Middle frontal gyrus (tissue), 1 donor: ENCODE measurements around the gene GLIS2.

ENCODE experiments used
- DNase-seq: peaks from one replicate; pipeline ENCODE4 v3.0.0-alpha.2; 2015; ENCODE audit warnings: low spot score; ENCODE audit errors: extremely low spot score

Gene GLIS2

DNA sequence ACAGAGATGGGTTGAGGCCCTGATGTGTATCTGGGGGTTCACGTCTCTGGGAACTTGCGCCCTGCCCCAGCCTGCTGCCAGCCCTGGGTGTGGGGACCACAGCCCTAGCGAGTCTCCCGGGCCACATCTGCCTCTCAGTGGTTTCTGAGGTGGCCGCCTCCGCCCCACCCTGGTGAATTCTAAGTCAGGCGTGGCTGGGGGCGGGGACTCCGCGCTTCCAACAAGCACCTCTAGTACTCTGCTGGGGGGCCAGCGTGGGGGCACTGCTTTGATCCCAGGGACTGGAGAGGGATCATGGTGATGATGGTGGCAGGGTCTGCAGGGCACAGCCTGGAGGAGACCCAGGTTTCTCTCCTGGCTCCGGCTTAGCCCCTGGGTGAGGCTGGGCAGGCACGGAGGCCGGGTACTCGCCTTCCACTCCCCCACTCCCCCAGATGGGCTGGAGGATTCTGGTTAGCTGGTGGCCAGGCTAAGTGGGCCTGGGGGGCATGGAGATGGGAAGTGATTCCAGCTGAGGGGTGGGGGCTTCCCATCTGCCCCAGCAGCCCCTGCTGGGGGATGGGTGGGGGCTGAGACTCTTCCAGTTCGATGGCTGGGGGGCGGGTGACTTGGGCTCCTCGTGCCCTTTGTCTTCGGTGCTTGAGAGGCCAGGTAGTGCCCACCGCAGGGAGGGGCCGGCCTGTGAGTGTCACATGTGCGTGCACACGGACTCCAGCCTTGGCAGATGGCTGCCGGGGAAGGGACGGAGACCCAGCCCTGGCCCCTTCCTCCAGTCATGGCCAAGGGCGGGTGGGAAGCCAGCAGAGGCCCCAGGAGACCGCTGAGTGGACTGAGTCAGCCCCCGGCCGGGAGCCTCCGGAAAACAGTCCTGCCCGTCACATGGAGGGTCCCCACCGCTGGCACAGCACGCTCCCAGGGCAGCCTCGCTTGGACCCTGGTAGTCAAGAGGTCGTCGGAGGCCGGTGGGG, 3.9 kb downstream of the GLIS2 start:
- DNase-seq, result no peak

DNA sequence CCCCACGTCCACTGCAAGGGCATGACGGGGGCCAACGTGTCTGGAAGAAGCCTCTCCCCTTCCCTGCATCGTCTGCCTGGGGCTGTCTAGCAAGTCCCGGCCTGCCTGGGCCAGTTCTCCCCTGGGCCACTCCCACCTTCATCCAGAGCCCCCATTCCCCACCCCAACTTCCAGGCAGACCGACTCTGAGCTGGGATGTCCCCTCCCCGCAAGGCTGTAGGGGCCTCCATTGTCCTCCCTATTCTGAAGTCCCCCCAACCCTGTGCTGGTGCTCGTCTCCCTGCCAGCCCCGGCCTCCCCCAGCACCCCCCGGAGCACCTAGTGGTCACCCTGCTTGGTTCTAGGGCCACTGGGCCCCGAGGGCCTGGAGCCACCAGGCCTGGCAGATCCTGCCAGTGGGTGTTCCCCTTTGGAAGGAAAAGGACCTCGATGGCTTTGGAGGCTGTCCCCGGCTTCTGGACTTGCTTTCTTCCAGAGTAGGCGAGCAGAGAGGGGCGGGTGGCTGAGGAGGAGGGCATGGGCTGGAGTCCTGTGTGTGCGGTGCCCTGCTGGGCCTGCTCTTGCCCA, 4.8 kb downstream of the GLIS2 start:
- DNase-seq, result no peak

DNA sequence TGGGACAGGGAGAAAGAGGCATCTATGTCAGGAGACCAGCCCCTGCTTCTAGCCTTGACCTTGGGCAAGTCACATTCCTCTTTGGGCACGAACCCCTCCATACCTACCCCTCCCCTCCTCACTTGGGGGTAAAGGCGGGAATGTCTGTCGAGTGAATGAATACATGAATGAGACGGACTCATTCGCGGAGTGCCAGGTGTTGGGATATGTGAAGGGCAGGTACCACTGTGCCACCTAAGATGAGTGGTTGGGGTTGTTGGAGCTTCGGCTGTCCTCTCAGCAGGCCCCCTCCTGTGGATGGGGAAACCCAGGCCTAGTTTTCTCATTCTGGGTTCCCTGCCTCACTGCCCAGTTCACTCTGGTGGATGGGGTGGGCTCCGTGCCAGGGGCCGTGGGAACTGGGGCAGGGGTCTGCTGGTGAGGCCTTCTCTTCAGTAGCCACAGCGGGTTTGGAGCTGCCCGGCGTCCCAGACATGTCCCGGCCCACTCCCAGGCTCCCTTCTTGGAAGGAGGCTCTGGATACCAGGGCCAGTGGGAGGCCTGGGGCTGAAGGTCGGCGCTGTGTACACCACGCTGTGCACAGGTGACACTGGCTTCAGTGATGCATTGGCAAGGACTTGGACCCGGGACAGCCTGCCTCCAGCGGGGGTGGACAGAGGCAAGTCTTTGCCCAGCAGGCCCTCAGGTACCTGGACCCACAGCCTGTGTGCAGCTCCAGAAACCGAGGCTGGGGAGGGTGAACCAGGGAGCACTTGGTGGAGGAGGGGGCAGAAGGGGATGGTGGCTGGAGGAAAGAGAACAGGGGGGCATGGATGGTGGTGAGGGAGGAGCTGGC, 5.6 kb downstream of the GLIS2 start:
- DNase-seq, result no peak

DNA sequence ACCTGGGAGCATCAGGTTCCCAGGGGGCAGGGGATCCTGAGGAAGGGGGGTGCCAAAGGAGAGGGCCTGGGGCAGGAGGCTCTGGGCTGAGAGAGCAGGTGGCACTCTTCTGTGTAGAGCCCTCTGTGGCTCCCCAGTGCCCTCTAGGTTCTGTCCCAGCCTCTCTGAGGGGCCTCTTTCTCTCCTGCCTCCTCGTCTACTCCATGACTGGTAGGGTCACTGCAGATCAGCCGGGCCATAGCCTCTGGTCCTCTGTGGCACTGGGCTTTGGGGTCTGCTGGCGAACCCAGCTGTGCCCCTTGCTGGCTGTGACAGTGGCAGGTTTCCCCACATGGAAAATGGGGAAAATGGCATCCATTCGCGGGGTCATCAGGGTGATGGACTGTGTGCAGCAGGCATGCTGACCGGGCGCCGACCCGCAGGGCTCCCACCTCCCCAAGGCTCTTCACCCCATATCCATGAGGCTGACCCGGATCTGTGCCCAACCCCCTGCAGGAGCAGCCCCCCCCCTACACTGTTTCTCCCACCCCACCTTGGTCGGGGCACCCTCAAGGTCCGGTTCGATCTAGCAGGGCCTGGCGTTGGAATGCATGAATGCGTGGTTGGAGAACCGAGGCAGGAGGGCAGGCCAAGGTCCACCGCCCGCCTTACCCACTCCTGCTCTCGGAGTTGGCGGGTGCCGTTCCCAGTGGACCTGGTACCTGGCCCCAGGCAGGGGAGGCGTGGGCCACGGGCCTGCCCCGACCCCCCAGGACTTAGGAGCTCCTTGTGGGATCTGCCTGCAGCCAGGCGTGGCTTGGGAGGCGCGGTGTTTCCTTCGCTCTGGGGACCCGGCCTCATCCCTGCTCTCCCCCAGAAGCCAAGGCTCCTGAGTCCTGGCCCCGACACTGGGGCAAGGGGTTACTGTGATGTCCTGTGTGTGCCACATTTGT, 6.5 kb downstream of the GLIS2 start:
- no peak for DNase-seq

DNA sequence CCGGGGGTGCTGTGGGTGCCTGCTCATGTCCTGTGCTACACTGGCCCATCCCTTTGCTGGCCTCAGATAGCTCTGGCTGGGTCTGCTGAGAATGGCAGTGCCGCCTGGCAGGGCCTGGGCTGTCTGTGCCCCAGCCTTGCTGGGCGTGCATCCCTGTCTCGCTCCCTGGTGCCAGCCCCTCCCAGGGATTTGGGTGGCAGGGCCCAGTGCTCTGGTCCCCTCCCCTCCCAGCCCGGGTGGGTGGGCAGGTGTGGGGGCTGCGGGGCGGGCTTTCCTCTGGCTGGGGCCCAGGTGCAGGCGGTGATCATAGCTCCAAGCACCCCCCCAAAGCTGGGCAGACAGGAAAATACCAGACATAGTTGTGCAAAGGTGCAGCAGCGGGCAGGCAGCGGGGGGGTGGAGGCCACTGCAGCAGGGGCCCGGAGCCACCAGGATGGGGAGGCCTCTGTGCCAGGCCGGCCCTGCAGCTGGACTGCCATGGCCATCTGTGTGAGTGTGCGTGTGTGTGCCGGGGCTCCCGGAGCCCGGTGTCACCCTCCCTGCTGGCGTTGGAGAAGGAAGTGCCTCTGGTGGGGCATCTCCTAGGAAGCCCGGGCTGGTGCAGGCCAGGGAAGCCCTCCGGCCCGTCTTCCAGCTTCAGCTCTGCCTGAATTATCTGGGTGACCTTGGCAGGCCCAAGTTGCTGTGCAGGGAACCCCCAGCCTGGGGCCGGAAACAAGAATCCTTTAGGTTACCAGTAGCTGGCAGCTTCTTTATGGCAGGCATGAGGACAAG, 7.4 kb downstream of the GLIS2 start:
- no peak for DNase-seq

DNA sequence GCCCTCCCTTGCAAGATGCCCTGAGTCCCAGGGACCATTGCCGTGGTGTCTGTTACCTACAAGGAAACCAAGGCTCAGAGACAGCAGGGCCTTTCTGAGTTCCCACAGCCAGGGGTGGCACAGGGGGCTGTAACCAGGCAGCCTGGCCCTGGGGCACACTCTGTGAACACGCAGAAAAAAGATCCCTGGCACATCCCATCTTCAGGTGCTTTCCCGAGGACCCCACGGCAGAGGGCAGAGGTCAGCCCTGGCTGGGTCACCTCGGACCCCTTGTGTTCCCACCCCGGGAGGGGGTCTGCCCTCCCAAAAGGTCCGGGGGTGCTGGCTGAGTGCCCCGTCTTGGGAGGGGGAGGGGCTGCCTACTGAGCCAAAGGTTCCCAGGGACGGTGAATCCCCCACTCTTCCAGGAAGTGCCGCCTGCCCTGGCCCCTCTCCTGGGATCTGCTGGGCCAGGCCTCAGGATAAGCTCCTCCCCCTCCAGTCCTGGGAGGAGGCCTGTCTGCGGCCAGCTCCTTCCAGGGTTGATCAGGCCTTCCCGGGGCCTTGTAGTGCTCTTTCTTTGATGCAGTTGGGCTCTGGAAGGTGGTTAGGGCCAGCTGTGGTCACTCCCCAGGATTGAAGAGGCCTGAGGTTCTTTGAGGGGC, 8.1 kb downstream of the GLIS2 start:
- no peak for DNase-seq

DNA sequence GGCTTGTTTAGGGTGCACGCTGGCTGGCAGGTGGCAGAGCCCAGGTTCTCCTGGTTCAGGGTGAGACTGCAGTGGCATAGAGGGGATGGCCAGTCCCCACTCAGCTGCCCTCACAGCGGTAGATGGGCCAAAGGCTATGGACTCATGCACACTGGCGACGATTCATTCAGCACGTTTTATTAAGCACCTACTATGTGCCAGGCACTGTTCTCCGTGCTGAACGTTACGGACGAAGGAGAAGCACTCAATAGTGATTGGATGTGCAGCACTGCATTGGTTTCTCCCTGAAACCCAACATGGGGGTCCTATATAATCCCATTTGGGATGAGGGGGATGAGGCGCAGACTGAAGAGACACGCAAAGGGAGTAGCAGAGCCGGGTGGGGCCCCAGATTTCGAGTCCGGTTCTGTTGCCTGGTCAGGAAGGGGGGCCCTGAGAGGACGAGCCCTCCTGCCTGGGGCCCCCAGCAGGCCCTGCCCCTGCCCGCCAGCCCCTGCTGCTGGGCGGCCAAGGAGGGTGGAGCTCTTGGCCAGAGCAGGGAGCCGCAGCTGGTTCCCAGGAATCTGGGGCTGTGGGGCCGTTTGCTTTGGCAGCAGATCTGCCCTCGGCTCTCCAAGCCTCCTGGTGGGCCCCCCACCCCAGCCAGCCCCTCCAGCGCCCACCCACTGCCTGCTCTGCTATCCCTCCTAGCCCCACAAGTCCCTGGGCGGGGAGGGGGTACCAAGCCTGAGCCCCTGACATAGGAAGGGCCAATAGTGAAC, 8.8 kb downstream of the GLIS2 start:
- DNase-seq, result no peak

DNA sequence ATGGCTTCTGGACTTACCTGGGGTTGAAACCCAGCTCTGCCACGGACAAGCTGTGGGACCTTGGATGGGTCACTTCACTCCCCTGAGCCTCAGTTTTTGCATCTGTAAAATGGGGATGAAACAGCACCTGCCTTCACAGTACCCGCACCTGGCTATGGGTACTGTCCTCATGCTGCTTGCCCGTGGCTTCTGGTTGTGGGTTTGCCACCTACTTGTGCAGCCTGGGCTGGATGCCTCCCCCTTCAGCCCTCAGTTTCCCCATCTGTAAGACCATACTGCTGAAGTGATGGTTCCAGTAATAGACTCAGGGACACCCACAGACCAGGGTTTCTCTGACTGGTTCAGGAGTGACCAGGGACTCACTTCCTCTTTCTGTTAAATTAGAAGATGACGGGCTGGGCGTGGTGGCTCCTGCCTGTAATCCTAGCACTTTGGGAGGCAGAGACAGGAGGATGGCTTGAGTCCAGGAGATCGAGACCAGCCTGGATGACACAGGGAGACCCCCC, 9.4 kb downstream of the GLIS2 start:
- no peak for DNase-seq

DNA sequence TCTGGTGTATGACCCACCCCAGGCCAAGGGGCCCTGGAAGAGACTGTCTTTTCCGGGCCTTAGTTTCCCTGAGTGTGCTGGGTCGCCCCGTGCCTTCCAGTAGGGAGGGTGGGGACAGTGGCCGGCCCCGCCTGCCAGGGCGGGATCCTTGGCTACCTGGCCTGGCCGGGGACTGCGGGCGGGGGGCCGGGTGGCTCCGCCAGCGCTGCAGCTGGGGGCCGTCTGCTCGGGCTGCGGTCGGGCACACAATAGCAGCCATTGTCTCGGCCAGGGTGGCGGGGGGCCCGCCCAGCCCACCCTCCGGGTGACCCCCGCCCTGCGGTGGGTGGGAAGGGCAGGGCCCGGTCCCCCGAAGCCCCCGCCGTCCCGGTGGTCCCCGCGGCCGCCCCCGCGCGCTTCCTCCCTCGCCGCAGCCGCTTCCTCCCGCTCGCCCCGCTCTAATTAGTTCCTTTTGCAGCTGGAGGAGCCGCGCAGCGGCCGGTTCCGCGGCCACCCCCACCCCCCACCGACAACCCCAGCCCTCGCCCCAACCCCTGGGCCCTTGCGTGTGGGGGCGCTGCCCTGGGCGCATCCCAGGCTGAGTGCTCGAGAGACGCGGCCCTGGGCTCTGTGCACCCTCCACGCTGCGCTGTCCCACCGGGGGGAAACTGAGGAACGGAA, 11.6 kb downstream of the GLIS2 start:
- no peak for DNase-seq

DNA sequence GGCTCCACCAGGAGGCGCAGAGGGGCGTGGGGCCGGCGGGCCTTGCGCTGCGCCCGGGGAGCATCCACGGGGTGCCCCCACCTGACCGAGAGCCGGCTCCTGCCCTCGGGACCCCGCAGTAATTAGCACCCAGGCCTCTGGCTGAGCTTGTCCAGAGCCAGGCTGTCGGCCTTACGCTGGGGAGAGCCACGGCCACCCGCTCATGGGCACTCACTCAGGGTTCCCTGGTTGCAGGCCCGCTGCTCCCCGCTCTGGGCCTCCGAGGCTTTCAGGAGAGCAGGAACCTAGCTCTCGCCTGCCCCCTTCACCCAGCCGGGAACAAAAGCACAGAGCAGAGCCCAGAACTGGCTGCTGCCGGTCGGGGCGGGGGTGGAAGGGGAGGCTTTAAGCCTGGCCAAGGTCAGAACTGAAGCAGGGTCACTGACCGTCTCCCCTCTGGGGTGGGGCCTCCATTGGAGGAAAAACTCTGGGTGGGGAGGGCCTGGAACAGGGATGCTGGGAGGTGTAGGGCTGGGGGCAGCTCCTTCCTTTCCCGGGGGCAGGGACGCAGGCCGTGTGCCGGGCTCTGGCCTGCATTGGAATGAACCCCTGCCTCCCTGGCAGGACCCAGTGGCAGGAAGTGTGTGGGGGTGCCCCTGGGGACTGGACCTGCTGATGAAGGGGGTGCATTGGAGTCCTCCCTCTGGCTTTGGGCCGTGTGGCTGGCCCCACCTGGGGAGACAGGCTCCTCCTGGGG, 12.3 kb downstream of the GLIS2 start:
- DNase-seq, result no peak

DNA sequence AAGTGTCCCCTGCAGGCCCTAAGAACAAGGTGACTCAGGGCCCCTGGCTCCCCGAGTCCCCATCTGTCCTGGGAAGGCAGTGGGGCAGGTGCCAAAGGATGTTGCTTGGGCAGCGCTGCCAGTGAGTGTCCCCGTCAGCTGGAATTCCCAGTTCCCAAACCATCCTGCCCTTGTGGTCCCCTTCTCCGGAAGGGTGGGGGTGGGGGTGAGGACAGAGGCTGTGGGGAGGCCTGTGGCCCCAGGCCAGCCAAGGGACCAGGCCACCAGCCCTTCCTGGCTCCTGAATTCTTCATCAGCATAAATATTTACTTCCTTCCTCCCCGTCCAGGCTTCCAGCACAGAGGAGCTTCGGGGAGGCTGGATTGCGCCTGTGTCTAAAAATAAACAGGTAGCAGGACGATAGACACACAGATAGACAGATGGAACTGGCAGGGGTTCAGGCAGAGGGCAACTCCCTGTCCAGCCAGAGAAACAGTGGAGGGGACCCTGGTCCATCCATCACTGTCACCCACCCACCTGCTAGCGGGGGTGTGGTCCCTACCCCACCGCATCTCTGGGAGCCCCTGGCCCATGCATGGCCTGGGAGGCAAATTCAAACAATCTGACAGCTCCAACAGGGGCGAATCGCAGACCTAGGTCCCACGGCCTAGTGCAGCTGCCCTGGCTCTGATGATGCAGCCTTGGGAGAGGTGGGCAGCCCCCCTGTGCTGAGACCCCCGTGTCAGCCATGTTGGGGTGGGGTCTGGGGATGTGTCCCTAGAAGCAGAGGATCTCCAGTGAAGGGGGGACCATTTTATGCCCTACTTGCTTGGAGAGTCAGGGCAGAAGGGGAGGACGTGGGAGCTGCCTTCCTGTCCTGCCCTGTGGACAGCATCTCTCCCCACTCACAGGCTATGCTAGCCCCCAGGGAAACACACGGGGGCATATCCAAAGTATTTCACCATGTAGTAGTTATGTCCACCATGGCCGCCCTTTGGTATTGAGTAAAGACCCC, 13.2 kb downstream of the GLIS2 start:
- no peak for DNase-seq

DNA sequence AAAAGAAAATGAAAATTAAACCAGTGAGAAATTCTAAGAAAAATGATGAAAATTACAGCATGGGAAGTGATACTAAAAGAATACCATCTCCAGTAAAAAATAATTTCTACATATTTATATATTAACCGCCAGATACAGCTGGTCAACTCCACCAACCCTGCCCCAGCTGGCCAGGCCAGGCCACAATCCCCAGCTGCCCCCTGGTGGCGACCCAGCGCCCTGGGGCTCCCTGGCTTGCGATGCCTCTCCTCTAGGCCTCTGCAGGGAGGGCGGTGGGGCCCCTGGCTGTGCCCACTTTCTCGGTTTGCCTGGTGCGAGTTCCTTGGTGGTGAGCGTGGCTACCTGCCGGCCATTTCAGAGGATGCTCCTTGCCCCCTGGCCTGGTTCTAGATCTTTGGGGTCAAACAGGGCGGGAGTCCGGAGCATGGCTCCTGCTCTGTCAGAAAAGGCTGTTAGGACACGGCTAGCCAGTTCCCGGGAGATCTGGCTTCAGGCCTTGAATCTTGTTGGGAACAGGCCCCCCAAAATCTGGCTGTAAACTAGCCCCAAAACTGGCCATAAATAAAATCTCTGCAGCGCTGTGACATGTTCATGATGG, 14.5 kb downstream of the GLIS2 start:
- no peak for DNase-seq

DNA sequence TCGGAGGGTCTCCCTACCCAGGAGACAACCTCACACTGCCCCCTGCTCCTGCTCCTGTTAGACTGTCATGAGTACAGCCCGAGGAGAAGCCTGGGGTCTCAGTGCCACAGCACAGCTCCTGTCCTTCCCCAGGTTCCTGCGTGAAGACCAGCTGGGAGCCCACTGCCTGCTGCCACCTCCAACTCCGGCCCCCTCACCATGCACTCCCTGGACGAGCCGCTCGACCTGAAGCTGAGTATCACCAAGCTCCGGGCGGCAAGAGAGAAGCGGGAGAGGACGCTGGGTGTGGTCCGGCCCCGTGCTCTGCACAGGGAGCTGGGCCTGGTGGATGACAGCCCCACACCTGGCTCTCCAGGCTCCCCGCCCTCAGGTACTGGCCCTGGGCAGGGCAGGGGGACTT, 16.2 kb downstream of the GLIS2 start:
- DNase-seq, result no peak

DNA sequence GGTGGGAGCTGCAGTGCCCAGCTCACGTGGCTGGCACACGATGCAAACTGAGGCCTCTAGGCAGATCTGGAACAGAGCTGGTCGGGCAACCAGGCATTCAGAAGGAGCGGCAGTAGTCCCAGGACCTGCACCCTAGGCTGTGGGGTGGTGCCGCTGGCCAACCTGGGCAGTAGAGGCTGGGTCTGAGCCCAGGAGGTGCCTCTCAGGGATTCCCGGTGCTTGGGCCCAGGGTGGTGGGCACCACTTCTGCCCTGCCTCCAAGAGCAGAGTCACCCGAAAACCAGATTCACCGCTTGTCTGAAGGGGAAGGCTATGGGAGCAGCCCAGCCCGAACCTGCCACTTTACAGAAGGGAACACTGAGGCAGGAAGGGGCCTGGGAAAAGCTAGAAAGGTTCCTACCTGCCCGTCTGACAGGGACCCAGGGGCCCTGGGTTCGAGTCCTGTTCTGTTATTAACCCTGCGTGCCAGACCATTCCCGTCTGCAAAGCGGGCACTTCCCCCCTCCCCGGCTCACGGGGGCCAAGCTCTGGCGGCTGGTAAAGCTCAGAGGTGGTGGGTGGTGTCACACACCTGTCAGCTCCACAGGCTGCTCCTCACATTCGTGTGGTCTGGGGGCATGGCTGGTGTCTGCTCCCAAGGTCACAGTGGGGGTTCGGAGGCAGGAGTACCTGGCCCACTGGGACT, 16.9 kb downstream of the GLIS2 start:
- DNase-seq, result no peak

DNA sequence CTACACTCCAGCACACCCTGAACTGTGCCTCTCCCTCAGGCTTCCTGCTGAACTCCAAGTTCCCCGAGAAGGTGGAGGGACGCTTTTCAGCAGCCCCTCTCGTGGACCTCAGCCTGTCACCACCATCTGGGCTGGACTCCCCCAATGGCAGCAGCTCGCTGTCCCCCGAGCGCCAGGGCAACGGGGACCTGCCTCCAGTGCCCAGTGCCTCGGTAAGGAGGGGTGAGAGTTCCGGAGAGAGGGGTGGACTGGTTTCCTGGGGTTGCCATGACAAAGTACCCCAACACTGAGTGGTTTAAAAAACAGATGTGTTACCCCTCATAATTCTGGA, 17.4 kb downstream of the GLIS2 start:
- no peak for DNase-seq
